Right renal pelvis (tissue), 4 donors: ENCODE results near the gene FMN1. TPM values are rescaled to one million over a fixed set of nuclear protein-coding genes. Genes with fewer than 3 reads are reported as not detected.
"Not testable (repeated sequence)": the region's sequence is repeated elsewhere in the genome, so short reads cannot be mapped to it uniquely, and the experiment has no call there.

ENCODE experiments used
- DNase-seq, 4 donors: peaks; one replicate each; pipeline ENCODE4 v3.0.0-alpha.2; 2013; ENCODE audit warnings: low read depth in 4 of 4, low spot score in 3 of 4, missing footprints in 1 of 4
- polyA plus RNA-seq, 4 donors: library from polyadenylated mRNA; unstranded; fragments of 120-200 nt; gene quantifications; one replicate each; pipeline ENCODE4 v1.2.1, GENCODE V29; 2013; ENCODE audit not compliant: insufficient read length in 4 of 4

The FMN1 gene
- polyA plus RNA-seq, 4 donors, result 16.4 to 18.6 (median 17.1) TPM

DNA sequence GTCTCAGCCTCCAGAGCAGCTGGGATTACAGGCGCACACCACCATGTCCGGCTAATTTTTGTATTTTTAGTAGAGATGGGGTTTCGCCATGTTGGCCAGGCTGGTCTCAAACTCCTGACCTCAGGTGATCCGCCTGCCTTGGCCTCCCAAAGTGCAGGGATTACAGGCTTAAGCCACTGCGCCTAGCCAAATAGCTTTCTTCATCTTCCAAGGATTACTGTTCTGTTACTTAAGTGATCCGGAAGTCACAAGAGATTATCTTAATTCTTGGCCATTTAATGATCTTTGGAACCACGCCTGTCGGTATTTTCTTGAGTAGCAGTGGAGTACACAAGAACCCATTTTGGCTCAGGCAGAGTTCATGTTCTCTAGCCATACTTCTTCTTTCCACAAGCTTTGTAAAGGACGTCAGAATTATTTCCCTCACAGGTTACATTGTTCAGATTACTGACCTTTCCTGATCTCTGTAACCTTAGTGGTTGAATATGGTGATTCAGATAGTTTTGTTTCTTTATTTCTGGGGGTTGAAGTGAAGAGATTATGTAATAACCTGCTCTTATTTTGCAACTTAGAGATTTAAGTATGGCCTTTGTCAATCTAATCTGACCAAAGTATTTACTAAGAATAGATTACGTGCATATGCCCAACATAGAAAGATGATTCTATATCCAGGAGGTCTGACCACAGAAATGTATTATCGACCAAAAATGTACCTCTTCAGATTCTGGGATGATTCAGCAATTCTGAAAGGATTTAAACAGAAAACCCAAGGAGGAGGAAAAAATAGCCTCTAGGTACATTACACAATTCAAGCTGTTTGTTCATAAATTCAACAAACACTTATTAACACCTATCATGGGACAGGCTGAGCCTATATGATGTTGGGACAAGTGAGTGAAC, 344.5 kb downstream of the FMN1 start:
- DNase-seq, result no peak

DNA sequence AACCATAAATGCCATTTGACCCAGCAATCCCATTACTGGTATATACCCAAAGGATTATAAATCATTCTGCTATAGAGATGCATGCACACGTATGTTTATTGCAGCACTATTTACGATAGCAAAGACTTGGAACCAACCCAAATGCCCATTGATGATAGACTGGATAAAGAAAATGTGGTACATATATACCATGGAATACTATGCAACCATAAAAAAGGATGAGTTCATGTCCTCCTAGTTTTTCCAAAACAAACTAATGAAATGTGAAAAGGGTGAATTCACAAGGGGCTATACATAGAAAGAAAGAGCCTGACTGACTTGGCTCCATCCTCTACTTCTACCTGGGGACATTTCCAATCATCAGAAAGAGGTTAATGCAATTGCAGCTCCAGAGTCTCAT, 347.8 kb downstream of the FMN1 start:
- DNase-seq, result not testable (repeated sequence)

- no peak for DNase-seq
Observed at GRCh38 chr15:32844118-32844711, 350.3 kb downstream of the FMN1 start.

- no peak for DNase-seq
Observed at GRCh38 chr15:32843219-32843815, 351.2 kb downstream of the FMN1 start.

GRCh38 chr15:32842081-32842480, 352.4 kb downstream of the FMN1 start:
- no peak for DNase-seq

- DNase-seq, result no peak
Observed at GRCh38 chr15:32840507-32841245, 353.8 kb downstream of the FMN1 start.

GRCh38 chr15:32838820-32839219, 355.7 kb downstream of the FMN1 start:
- no peak for DNase-seq

GRCh38 chr15:32838338-32838737, 356.2 kb downstream of the FMN1 start:
- DNase-seq, result no peak

DNA sequence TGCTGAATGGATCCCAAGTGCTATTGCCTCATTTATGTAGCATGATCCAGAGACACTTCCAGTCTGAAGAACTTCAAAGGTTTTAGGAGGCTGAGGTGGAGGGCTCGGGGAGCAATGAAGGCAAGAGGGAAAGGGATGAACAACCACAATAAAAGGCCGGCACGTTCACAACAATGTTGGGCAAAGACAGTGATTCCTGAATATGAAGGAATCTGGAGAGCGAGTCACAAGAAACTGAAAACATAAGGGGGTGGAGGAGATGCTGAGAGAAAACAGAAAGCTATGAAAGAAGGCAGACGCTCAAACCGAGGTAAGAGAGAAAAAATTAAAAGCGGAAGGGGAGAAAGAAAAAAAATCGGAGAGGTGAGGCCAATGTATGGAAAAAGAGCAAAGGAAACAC, 356.6 kb downstream of the FMN1 start:
- DNase-seq, result no peak

DNA sequence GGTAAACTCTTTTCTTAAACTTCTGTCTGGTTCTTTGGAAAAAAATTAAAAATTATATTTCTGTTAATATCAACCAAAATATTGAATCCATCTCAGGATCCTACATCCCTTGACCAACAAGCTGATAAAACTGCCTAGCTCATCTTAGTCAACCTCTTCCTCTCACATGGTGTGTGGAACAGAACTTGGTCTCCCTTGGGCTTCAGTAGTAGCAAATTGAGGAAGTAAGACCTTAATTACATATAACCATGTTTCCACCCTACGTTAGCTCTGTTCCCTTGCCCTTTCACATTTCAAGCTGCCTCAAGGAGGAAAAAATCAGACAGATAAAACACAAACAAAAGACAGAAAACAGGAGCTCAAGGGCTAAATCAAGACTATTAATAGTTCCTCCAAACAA, 360.4 kb downstream of the FMN1 start:
- no peak for DNase-seq

DNA sequence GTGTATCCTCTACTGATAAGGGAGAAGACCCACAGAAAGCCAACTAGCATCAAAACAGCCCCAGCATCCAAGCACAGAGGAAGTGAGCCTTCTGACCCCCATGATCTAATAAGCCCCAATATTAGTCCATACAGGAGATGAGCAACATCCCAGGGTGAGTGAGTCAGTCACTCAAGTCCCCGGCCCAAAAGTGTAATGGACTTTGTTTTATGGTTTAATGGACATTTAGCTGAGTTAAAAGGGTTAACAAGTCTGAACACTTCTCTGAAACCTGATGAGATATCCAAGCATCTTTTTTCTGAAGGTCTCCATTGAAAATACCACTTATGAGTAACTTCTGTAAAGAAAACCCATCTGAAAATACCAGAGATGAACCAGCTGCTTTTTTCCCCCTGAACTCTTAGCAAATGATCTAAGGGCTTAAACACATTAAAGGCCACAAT, 361.1 kb downstream of the FMN1 start:
- DNase-seq, result no peak

DNA sequence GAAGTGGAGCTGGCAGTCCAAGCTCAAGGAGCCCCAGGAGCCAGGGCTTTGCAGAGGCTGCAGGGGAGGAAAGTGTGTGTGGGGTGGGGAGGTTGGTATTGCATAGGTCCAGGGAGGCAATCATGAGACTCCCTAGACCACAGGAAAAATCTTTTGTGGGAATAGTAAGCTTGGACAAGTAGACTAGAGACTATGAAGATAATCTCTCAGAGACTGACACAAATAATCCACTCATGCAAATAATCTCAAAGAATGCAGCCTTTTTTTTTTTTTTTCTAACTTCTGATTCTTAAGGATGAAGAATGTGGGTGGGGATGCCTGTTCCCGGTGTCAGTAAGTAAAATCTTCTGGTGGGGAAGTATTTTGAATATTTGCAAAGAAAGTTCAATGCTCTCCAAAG, 363.0 kb downstream of the FMN1 start:
- DNase-seq, result no peak

DNA sequence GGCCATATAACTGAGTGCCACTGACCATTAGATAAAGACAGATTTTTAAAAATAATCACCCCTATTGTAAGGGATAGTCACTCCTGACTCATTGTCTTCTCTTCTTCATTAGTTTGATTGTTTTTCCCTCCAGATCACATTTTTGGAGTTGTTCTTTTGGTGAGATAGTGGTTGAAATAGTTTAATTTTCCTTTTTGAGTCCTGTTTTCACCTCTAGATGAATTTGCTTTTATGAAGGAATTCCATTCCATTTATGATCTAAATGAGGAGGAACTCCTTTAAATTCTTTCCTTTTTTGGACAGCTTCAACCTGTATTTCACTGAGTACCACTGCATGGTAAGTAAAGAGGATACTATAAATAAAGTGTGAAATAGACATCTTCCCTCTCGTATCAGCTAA, 364.3 kb downstream of the FMN1 start:
- DNase-seq, result no peak

- no peak for DNase-seq
Observed at GRCh38 chr15:32829436-32829835, 365.1 kb downstream of the FMN1 start.

DNA sequence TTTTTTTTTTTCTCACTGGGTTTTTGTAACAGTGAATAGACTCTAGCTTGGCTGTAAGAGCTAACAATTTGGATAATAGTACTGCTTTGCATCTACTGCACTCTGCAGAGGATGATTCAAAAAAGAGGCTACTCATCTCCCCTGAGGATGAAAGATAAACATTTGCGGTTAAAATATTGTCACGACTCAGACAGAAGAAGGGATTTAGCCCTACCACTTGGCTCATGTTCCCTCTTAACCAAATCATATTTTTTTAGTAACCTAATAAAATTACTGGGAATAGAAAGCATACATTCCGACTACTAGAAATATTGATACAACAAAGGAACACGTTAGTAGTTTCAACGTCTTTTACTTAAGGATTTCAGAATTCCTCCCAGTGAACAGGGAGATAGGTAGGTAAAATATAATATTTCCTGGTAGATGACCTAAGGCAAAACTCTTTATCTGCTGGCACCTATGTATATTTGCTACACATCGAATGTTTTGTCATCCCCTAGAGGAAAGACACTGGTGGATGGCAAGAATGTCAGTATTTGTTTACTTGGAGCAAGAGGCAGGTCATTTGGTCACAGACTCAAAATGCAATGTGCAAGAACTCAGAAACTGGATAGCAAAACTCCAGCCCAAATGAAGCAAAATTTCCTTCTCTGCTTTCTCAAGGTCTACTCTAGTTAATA, 365.9 kb downstream of the FMN1 start:
- DNase-seq, result no peak

- no peak for DNase-seq
Observed at GRCh38 chr15:32826685-32827084, 367.8 kb downstream of the FMN1 start.

DNA sequence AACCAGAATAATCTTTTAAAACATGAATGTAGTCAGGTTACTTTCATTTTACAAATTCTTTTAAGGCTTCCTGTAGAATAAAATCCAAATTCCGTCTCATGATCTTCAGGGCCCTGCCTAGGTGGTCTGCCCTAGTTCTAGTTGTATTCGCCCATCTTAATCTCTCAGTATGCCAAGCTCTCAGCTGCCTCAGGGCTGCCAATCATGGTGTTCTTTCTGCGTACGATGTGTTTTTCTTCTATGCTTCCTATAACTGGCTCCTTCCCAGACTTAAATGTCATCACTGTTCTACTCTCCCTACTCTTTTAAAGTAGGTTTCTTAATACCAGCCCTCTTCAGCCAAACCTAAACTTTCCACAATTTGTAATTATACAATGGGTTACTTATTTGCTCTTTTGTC, 369.3 kb downstream of the FMN1 start:
- no peak for DNase-seq

DNA sequence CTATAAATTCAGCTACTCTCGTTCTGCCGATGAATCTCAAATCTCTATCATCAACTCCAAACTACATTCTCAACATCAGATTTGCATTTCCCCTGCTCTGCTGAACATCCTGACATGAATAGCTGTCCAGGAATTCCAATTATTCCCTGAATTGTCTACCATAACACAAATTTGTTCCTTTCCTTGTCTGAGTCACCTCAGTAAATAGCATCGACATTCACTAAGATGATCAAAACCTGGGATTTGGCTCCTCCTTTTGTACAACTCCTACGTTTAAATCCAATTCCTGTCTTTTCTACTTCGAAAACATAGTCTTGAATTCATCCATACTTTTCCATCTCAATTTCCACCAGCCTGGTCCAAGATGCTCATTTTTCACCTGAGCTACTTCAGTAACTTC, 369.7 kb downstream of the FMN1 start:
- DNase-seq, result no peak

DNA sequence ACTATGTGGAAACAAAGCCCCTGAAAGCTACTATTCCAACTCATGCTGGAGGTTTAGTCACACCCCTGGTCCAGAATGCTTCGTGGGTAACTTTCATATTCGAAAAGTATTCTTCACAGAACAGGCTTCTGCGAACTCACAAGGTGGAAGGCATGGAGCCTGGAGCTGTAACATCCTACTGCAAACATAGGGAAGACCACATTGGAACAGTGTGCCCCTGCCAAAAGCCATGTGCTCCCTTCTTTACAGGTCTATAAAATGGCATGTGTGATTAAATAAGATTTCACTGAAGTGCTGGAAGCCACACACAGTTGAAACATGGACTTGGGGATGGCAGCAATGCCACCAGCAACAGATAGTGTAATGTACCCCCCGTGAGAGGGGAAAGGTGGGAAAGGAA, 370.8 kb downstream of the FMN1 start:
- no peak for DNase-seq

DNA sequence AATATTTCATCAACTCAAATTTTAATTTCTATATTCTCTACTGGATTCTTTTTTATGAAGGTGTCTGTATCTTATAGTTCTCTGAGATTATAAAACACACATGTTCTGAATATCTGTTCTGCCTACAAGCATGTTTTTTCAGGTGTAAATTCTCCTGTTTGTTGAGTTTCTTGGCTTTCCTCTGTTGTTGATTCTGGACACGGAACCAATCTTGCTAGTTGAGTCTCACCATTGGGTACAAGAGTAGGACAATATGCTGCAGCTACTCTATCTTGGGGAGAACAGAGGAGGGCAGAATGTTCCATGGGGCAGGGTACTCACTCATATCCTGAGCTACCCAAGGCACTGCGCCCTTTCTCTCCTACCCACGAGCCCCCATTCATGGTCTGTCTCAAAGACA, 371.8 kb downstream of the FMN1 start:
- DNase-seq, result no peak

DNA sequence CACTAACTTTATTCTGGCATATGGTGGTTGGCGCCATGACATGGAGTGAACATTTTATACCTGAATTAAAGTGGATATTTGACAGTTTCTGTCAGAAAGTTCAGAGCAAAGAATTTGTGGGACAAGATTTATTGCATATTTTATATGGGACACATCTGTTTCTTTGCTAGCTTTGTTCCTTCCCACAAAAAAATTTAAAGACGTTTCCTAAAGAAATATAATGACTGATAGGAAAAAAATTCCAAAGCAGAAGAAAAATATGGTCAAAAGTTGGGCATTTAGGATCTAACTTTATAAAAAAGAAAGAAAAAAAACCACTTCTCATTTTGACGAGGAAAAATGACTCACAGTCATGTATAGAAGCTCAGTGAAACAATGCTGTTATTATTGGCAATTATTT, 375.1 kb downstream of the FMN1 start:
- no peak for DNase-seq
